HCT116 (cell line): ENCODE measurements around the gene PTPRJ. TPM values are rescaled to one million over a fixed set of nuclear protein-coding genes. Genes with fewer than 3 reads are reported as not detected.

ENCODE experiments used
- ATAC-seq: fragments of 200-7000 bp; cut with Tn5 transposase; 2 replicates; pipeline ENCODE4 v1.9.1; 2020; ENCODE audit warnings: mild to moderate bottlenecking, moderate library complexity
- BruUV-seq: library from RNA; stranded (reverse); fragments of 400-500 nt; replicated peaks from 2 replicates; lab custom pipeline; 2021; lab: Mats Ljungman, UMichigan
- CTCF ChIA-PET: fragments of 300-600 bp; sonication (Branson Sonifier 250); formaldehyde crosslinking; loops from one replicate; lab custom pipeline; 2021; ENCODE audit warnings: antibody characterized with exemption; lab: Charles Lee
- POLR2A ChIA-PET: fragments of 300-600, 350-600 bp; sonication (Branson Sonifier 250); formaldehyde crosslinking; loops from one replicate; lab custom pipeline; 2021; ENCODE audit warnings: antibody characterized with exemption; lab: Charles Lee
- RAD21 ChIA-PET, 2 experiments: fragments of 300-600 bp; sonication (Branson Sonifier 250); formaldehyde crosslinking; loops; one replicate each; lab custom pipeline; 2023; ENCODE audit warnings: low total read pairs in 2 of 2; ENCODE audit not compliant: uncharacterized antibody in 2 of 2, unreplicated experiment in 2 of 2, low non-redundant PET in 1 of 2; lab: Charles Lee
- DNase-seq: peaks from one replicate; pipeline ENCODE4 v3.0.0-alpha.2; 2010; ENCODE audit warnings: low read depth, low spot score
- H2AFZ ChIP-seq: fragments of 200-600 bp; shearing (Covaris generic), sonication (generic); 2 replicates; pipeline ENCODE4 v1.6.1; 2017; ENCODE audit warnings: low read depth, mixed run types, mixed read lengths, antibody characterized with exemption, low read length; ENCODE audit not compliant: poor library complexity, severe bottlenecking
- H3K27ac ChIP-seq: 2 replicates; pipeline ENCODE4 v1.5.1; 2012; ENCODE audit warnings: low read depth, low read length
- H3K27me3 ChIP-seq: fragments of 200-600 bp; sonication (generic); 2 replicates; pipeline ENCODE4 v1.6.1; 2016; ENCODE audit warnings: mixed run types, low read length, mixed read lengths; ENCODE audit not compliant: insufficient read depth
- H3K36me3 ChIP-seq, 2 experiments: fragments of 200-500 bp in 1 of 2; fragments of 200-600 bp in 1 of 2; sonication (Bioruptor generic) in 1 of 2; sonication (generic) in 1 of 2; 2 replicates each; pipeline versions ENCODE4 v1.5.1 to v1.6.1; 2014 to 2016; ENCODE audit warnings: low read length in 2 of 2, inconsistent platforms in 1 of 2, mixed read lengths in 1 of 2, mixed run types in 1 of 2; ENCODE audit not compliant: insufficient read depth in 2 of 2, control insufficient read depth in 1 of 2
- H3K4me1 ChIP-seq, 2 experiments: fragments of 200-600 bp in 1 of 2; sonication (generic) in 1 of 2; 2 replicates each; pipeline versions ENCODE4 v1.5.1 to v1.6.1; 2012 to 2017; ENCODE audit warnings: low read length in 2 of 2, inconsistent platforms in 1 of 2, mild to moderate bottlenecking in 1 of 2, mixed read lengths in 1 of 2, mixed run types in 1 of 2, moderate library complexity in 1 of 2; ENCODE audit not compliant: insufficient read depth in 2 of 2, control insufficient read depth in 1 of 2
- H3K4me2 ChIP-seq: fragments of 200-600 bp; sonication (generic); 2 replicates; pipeline ENCODE4 v1.6.1; 2017; ENCODE audit warnings: mixed run types, low read length, mixed read lengths
- H3K4me3 ChIP-seq, 2 experiments: fragments of 200-600 bp in 1 of 2; sonication (generic) in 1 of 2; replicated peaks in 1 of 2; 2 replicates each; pipeline ENCODE4 v1.5.1; 2011 to 2016; ENCODE audit warnings: low read length in 2 of 2, control low read depth in 1 of 2, low read depth in 1 of 2, mild to moderate bottlenecking in 1 of 2, mixed read lengths in 1 of 2, mixed run types in 1 of 2
- H3K79me2 ChIP-seq: fragments of 200-600 bp; sonication (generic); 2 replicates; pipeline ENCODE4 v1.6.1; 2017; ENCODE audit warnings: mild to moderate bottlenecking, mixed run types, low read length, moderate library complexity, mixed read lengths; ENCODE audit not compliant: insufficient read depth
- H3K9ac ChIP-seq: fragments of 200-600 bp; sonication (generic); 2 replicates; pipeline ENCODE4 v1.6.1; 2016; ENCODE audit warnings: low read length, mixed read lengths
- H3K9me2 ChIP-seq: fragments of 200-600 bp; sonication (generic), shearing (Covaris generic); 2 replicates; pipeline ENCODE4 v1.6.1; 2017; ENCODE audit warnings: mixed run types, mild to moderate bottlenecking, moderate library complexity; ENCODE audit not compliant: insufficient read depth
- H3K9me3 ChIP-seq, 2 experiments: fragments of 200-500 bp in 1 of 2; fragments of 200-600 bp in 1 of 2; sonication (Bioruptor generic) in 1 of 2; sonication (generic) in 1 of 2; 2 replicates each; pipeline ENCODE4 v1.6.1; 2014 to 2017; ENCODE audit warnings: low read length in 2 of 2, mixed read lengths in 2 of 2, inconsistent platforms in 1 of 2, low read depth in 1 of 2, mild to moderate bottlenecking in 1 of 2, mixed run types in 1 of 2, moderate library complexity in 1 of 2; ENCODE audit not compliant: control insufficient read depth in 1 of 2, insufficient read depth in 1 of 2
- H4K20me1 ChIP-seq: fragments of 200-600 bp; sonication (generic), shearing (Covaris generic); 2 replicates; pipeline ENCODE4 v1.6.1; 2017; ENCODE audit warnings: mixed run types, mild to moderate bottlenecking, moderate library complexity; ENCODE audit not compliant: insufficient read depth
- ATF3 ChIP-seq: IDR thresholded peaks from 2 replicates; pipeline ENCODE4 v1.6.1; 2012
- CTCF ChIP-seq, 3 experiments: fragments of 200-600 bp in 1 of 3; sonication (generic) in 1 of 3; IDR thresholded peaks in 2 of 3; conservative IDR thresholded peaks in 1 of 3; 2 replicates each; pipeline ENCODE4 v1.5.1; 2012 to 2017; ENCODE audit warnings: low read depth in 2 of 3, low read length in 2 of 3, antibody characterized with exemption in 1 of 3, borderline replicate concordance in 1 of 3, control low read depth in 1 of 3, mild to moderate bottlenecking in 1 of 3, mixed read lengths in 1 of 3, mixed run types in 1 of 3, moderate library complexity in 1 of 3; ENCODE audit not compliant: insufficient read depth in 1 of 3
- SIN3A ChIP-seq: IDR thresholded peaks from 2 replicates; pipeline ENCODE4 v1.6.1; 2012; ENCODE audit warnings: low read depth
- SRF ChIP-seq: IDR thresholded peaks from 2 replicates; pipeline ENCODE4 v1.6.1; 2012; ENCODE audit warnings: low read depth
- intact Hi-C: fragments of 100-400 bp; cut with micrococcal nuclease; formaldehyde crosslinking; loops from 2 replicates; pipeline ENCODE4 v1.10.0; 2022
- total RNA-seq: library from RNA; stranded (reverse); gene quantifications from one replicate; pipeline ENCODE4 v1.2.1, GENCODE V29; 2021; ENCODE audit not compliant: unreplicated experiment

Gene PTPRJ
- total RNA-seq, 1 experiment from 2014 or later: 19.1 TPM

GRCh38 chr11:47971501-47971900 is 8.9 kb upstream of the PTPRJ start (continued):
- no peak for TF ChIP-seq CTCF (IDR thresholded peaks at IDR 0.05 in 2 of 3, conservative IDR thresholded peaks at IDR 0.05 in 1 of 3; ENCODE audit: borderline replicate concordance in 1 of 3, insufficient read depth in 1 of 3, low read depth in 2 of 3, low read length in 2 of 3)
- no peak for TF ChIP-seq SIN3A

GRCh38 chr11:47973173-47973572 is 7.2 kb upstream of the PTPRJ start:
- Histone ChIP-seq H3K4me1 (peaks cover 0 to 6% of the 10 kb centered on the region in 2 experiments; a peak in 1 of 4 replicates), H3K27me3 (no peaks in the 10 kb centered on the region), H3K4me2 (no peak overlapping the region), H3K79me2 (no peaks in the 10 kb centered on the region), H3K9ac (no peak overlapping the region), H4K20me1 (no peaks in the 10 kb centered on the region), H3K9me3 (no peaks in the 10 kb centered on the region), H2AFZ (no peak overlapping the region), H3K36me3 (no peaks in the 10 kb centered on the region), H3K4me3 (no peak overlapping the region), H3K27ac (no peak overlapping the region), H3K9me2 (no peaks in the 10 kb centered on the region)
- DNase-seq: no peak
- ChIA-PET POLR2A (no interaction called here), CTCF (no interaction called here), RAD21 (no interaction called here)
- no TSS peak for BruUV-seq
- no peak for ATAC-seq
- intact Hi-C loops: no loop called here
- no peak for TF ChIP-seq ATF3

GRCh38 chr11:47976931-47977330 is 3.4 kb upstream of the PTPRJ start:
- Histone ChIP-seq H3K4me2 (no peak overlapping the region), H2AFZ (no peak overlapping the region), H4K20me1 (no peaks in the 10 kb centered on the region), H3K9ac (no peak overlapping the region), H3K27ac (no peak overlapping the region), H3K79me2 (peaks cover 6% of the 10 kb centered on the region), H3K27me3 (no peaks in the 10 kb centered on the region), H3K9me3 (no peaks in the 10 kb centered on the region), H3K4me3 (no peak overlapping the region), H3K36me3 (no peaks in the 10 kb centered on the region), H3K4me1 (peaks cover 15 to 23% of the 10 kb centered on the region in 2 experiments), H3K9me2 (no peaks in the 10 kb centered on the region)
- RAD21 ChIA-PET: no interaction called here
- ATAC-seq: no peak
- intact Hi-C loops: no loop called here
- CTCF ChIA-PET: no interaction called here
- no TSS peak for BruUV-seq
- TF ChIP-seq SRF (no peak), CTCF (IDR thresholded peaks at IDR 0.05 in 2 of 3, conservative IDR thresholded peaks at IDR 0.05 in 1 of 3; ENCODE audit: borderline replicate concordance in 1 of 3, insufficient read depth in 1 of 3, low read depth in 2 of 3, low read length in 2 of 3) (peak in 2 of 3 experiments; percentile 11 to 20; a peak in 1 of 6 replicates)
- DNase-seq: no peak
- POLR2A ChIA-PET: no interaction called here
